Measurements from ENCODE around the gene ITIH3. TPM values are rescaled to one million over a fixed set of nuclear protein-coding genes. Genes with fewer than 3 reads are reported as not detected.

The ITIH3 gene
- total RNA-seq, 1 donor from 2014 or later, result not detected

DNA sequence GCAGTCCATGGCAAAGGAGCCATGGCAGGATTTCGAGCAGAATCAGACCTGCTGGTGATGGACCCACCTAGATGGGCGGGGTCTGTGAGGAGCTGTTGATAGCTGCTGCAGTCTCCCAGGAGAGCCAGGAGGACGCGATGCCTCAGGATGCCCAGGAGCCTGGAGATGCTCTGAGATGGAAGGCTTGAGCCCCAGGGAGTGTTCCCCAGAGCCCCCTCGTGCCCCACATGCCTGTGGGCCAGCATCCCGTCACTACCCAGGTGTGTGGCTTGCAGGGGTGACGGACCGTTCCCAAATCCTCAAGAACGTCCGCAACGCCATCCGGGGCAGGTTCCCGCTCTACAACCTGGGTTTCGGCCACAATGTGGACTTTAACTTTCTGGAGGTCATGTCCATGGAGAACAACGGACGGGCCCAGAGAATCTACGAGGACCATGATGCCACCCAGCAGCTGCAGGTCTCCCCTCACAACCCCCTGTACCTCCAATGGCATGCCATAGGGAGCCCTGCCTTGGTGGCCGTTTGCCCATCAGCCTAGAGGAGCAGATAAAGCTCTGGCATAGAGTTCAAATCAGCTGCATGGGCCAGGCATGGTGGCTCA lies 10.5 kb upstream of the ITIH3 start:
- Mint-ChIP-seq H3K27me3 (ENCODE audit: low read depth) (peaks cover 8% of the 10 kb centered on the region), H3K36me3 (ENCODE audit: low read depth) (no peaks in the 10 kb centered on the region), H3K9me3 (no peaks in the 10 kb centered on the region), H3K4me3 (ENCODE audit: low read depth) (no peak overlapping the region), H3K4me1 (ENCODE audit: low read depth) (no peaks in the 10 kb centered on the region), H3K27ac (no peak overlapping the region)
- no peak for DNase-seq (ENCODE audit: low spot score)
- intact Hi-C loops (cut with micrococcal nuclease), result no loop called here

DNA sequence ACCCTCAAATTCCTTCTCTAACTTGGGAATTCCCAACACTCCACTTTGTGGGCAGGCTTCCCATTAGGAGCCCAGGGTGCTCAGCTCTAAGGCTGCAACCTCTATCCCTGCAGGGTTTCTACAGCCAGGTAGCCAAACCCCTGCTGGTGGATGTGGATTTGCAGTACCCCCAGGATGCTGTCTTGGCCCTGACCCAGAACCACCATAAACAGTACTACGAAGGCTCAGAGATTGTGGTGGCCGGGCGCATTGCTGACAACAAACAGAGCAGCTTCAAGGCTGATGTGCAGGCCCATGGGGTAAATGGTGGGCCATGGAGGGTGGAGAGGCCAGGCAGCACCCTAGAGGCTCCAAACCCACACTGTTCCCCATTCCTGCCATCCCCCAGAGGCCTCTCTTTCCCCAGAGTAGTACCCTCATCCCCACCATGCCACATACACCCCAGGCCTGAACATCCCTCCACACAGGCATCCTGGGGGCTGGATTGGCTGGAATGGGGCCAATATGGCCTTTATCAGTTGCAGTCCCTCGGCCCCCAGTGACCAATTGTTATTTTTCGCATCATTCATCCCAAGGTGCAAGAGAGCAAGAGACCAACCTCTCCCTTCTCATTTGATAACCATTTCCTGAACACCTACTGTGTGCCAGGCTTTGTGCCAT lies 9.5 kb upstream of the ITIH3 start:
- H3K4me1 Mint-ChIP-seq (ENCODE audit: low read depth), result no peaks in the 10 kb centered on the region
- no peak for DNase-seq (ENCODE audit: low spot score)
- no peak overlapping the region for H3K27ac Mint-ChIP-seq
- intact Hi-C loops (cut with micrococcal nuclease), result no loop called here
- H3K36me3 Mint-ChIP-seq (ENCODE audit: low read depth), result no peaks in the 10 kb centered on the region
- H3K9me3 Mint-ChIP-seq, result no peaks in the 10 kb centered on the region
- H3K27me3 Mint-ChIP-seq (ENCODE audit: low read depth), result peaks cover 8% of the 10 kb centered on the region
- no peak overlapping the region for H3K4me3 Mint-ChIP-seq (ENCODE audit: low read depth)

DNA sequence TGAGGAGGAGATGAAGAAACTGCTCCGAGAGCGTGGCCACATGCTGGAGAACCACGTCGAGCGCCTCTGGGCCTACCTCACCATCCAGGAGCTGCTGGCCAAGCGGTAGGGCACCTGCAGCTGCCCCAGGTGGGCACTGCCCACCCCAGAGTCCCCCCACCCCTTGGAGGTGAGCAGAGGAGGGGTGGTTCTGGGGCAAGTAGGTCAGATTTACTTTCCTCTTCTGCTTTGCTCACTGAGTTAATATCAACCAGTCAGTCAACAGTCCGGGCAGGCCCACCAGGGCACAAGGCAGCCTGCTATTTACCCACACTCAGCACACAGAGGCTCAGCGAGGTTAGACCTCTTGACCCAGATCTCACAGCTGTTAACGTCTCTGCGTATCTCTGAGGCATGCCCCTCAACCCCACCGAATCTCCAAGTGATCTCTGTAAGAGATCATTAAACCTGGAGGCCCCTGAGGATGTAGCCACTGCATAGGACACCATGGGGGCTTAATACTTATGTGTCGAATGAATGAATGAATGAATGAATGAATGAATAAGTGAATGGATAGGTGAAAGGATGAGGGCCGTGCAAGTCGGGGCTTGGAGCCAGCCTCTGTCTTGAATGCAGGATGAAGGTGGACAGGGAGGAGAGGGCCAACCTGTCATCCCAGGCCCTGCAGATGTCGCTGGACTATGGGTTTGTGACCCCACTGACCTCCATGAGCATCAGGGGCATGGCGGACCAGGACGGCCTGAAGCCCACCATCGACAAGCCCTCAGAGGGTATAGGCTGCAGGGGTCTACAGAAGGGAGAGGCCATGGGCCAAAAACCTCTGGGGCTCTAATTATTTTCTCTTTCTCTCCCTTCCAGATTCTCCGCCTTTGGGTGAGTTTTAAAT lies 8.0 kb upstream of the ITIH3 start:
- intact Hi-C loops (cut with micrococcal nuclease), result no loop called here
- Mint-ChIP-seq H3K4me3 (ENCODE audit: low read depth) (no peak overlapping the region), H3K27me3 (ENCODE audit: low read depth) (peaks cover 5% of the 10 kb centered on the region), H3K9me3 (no peaks in the 10 kb centered on the region), H3K27ac (no peak overlapping the region), H3K4me1 (ENCODE audit: low read depth) (no peaks in the 10 kb centered on the region), H3K36me3 (ENCODE audit: low read depth) (no peaks in the 10 kb centered on the region)
- DNase-seq (ENCODE audit: low spot score), result no peak

DNA sequence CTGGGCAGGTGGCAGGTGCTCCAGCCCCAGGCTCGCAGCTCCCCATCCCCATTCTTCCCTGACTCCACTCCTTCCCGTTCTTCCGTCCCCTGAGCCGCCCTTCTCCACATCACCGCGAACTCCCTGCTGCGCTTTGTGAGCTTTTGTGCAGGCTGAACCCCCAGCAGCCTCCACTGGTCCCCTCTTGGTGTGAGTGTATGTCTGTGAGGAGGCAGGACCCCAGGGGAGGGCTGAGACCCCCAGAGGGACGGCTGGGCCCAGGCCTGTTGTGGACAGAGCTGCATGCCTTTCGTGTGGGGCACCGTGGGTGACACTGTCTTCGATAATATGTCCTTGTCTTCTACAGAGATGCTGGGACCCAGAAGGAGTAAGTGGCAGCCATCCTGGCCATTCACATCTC lies 7.3 kb upstream of the ITIH3 start:
- no peak for DNase-seq (ENCODE audit: low spot score)
- Mint-ChIP-seq H3K27ac (no peak overlapping the region), H3K4me3 (ENCODE audit: low read depth) (no peak overlapping the region), H3K36me3 (ENCODE audit: low read depth) (no peaks in the 10 kb centered on the region), H3K9me3 (no peaks in the 10 kb centered on the region), H3K27me3 (ENCODE audit: low read depth) (peaks cover 3% of the 10 kb centered on the region), H3K4me1 (ENCODE audit: low read depth) (no peaks in the 10 kb centered on the region)
- intact Hi-C loops (cut with micrococcal nuclease), result no loop called here

DNA sequence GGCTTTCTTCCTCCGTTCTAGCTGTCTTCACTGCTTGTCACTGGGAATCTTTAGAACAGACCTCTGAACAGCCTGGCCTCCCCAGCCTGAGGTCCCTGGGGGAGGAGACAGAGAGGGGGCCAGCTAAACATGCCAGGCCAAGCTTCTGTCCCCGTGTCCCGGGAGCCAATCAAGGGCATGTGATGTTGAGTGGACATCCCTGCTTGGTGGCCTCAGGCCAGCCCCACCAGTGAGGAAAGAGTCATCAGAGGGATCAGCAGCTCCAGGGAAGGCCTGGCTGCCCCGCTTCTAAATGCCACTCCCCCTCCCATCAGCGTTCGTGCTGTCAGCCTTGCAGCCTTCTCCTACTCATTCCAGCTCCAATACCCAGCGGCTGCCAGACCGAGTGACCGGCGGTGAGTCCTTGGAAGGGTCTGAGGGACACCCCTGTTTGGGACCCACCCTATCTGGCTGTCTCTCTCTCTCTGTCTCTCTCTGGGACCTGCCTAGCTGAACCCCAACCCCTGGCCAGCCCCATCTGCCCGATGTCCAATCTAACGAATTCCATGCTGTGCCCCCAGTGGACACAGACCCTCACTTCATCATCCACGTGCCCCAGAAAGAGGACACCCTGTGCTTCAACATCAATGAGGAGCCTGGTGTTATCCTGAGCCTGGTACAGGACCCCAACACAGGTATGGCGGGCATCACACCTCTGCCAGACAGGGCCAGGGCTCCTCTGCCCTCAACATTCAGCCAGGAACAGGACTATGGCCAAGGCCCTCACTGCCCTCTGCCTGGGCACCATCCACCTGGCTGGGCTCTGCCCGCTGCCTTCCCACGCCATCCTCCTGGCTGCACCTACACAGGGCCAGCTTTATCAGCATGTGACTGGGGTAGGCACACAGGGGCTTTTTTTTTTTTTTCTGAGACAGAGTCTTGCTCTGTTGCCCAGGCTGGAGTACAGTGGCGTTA lies 6.6 kb upstream of the ITIH3 start:
- Mint-ChIP-seq H3K9me3 (no peaks in the 10 kb centered on the region), H3K27me3 (ENCODE audit: low read depth) (no peaks in the 10 kb centered on the region)
- DNase-seq (ENCODE audit: low spot score), result no peak

DNA sequence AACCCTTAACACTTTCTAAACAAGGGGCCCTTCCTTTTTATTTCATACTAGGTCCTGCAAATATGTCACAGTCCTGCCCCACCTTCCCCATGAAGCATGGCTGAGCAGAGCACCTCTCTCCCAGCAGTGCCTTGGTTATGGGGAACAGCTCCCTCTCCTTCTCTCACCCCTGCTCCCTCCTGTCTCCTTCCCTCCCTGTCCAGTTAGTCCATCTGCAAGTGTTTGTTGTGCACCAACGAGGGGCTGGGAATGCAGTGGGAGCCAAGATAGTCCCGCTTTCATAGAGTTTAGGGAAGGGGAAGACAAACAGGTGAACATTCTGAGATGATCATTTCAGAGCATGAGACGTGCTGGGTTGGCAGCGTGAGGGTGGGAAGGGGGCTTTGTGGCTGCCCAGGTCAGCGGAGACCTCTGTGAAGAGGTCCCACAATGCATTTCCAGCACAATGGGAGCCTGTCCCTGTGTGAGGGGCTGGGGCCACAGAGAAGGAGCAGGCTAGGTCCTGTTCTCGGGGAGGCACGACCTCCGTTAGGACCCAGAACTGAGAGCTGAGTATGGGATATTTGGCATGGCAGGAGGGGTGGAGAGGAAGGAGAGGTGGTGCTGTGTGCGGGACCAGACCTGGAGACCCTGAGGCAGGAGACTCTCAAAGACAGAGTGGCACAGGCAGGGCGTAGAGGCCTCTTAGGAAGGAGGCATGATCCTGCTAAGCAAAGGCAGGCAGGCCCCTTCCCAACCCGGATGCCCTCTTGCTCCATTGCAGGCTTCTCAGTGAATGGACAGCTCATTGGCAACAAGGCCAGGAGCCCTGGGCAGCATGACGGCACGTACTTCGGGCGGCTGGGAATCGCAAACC lies 5.5 kb upstream of the ITIH3 start:
- Mint-ChIP-seq H3K4me1 (ENCODE audit: low read depth) (no peaks in the 10 kb centered on the region), H3K4me3 (ENCODE audit: low read depth) (no peak overlapping the region), H3K27ac (no peak overlapping the region), H3K27me3 (ENCODE audit: low read depth) (no peaks in the 10 kb centered on the region), H3K36me3 (ENCODE audit: low read depth) (no peaks in the 10 kb centered on the region), H3K9me3 (no peaks in the 10 kb centered on the region)
- intact Hi-C loops (cut with micrococcal nuclease), result no loop called here
- no peak for DNase-seq (ENCODE audit: low spot score)

More for the DNA sequence above, 6.6 kb upstream of the ITIH3 start:
- Mint-ChIP-seq H3K36me3 (ENCODE audit: low read depth) (no peaks in the 10 kb centered on the region), H3K4me1 (ENCODE audit: low read depth) (no peaks in the 10 kb centered on the region), H3K27ac (no peak overlapping the region), H3K4me3 (ENCODE audit: low read depth) (no peak overlapping the region)
- intact Hi-C loops (cut with micrococcal nuclease), result no loop called here

DNA sequence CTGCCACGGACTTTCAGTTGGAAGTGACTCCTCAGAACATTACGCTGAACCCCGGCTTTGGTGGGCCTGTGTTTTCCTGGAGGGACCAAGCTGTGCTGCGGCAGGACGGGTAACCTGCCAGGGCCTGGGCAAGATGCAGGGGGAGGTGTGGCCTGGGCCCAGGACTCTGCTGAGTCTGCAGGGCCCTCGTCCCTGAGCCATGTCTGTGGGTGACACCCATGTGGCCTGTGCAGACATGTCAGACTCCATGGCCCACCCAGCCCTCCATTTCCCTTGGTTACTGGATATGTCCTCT lies 4.9 kb upstream of the ITIH3 start:
- intact Hi-C loops (cut with micrococcal nuclease), result no loop called here
- H3K27me3 Mint-ChIP-seq (ENCODE audit: low read depth), result no peaks in the 10 kb centered on the region
- no peak overlapping the region for H3K4me3 Mint-ChIP-seq (ENCODE audit: low read depth)
- DNase-seq (ENCODE audit: low spot score), result no peak
- no peaks in the 10 kb centered on the region for H3K36me3 Mint-ChIP-seq (ENCODE audit: low read depth)
- no peaks in the 10 kb centered on the region for H3K4me1 Mint-ChIP-seq (ENCODE audit: low read depth)
- H3K9me3 Mint-ChIP-seq, result no peaks in the 10 kb centered on the region
- no peak overlapping the region for H3K27ac Mint-ChIP-seq

DNA sequence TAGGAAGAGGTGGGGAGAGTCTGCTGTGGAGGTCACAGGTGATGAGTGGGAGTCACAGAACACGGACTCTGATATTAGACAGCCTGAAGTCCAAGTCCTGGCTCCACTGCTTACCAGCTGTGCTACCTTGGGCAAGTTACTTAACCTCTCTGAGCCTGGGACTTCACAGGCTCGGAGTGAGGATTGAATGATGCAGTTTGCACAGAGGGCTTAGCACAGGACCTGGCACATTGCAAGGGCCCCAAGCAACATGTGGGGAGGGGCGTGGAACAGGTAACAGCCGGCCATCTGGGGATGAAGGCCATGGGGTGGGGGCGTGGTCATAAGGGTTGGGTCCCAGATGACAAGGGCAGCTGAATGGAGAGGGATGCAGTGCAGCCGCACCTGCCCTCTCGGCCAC lies 4.3 kb upstream of the ITIH3 start:
- DNase-seq (ENCODE audit: low spot score), result no peak
- Mint-ChIP-seq H3K36me3 (ENCODE audit: low read depth) (no peaks in the 10 kb centered on the region), H3K4me3 (ENCODE audit: low read depth) (no peak overlapping the region), H3K4me1 (ENCODE audit: low read depth) (no peaks in the 10 kb centered on the region), H3K27me3 (ENCODE audit: low read depth) (no peaks in the 10 kb centered on the region), H3K27ac (no peak overlapping the region), H3K9me3 (no peaks in the 10 kb centered on the region)
- intact Hi-C loops (cut with micrococcal nuclease), result no loop called here

DNA sequence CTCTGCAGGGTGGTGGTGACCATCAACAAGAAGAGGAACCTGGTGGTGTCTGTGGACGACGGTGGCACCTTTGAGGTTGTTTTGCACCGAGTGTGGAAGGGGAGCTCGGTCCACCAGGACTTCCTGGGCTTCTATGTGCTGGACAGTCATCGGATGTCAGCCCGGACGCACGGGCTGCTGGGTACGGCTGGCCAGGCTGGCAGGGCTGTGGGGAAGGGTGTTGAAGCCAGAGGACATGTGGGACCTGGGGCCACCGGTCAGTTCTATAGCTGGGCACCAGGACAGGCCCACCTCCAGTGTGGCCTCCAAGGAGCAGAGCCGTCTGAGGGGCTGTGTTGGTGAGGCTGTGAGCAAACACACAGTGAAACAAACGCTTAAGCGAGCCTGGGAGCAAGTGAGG lies 3.9 kb upstream of the ITIH3 start:
- H3K27ac Mint-ChIP-seq, result no peak overlapping the region
- no peak for DNase-seq (ENCODE audit: low spot score)
- H3K9me3 Mint-ChIP-seq, result no peaks in the 10 kb centered on the region
- H3K36me3 Mint-ChIP-seq (ENCODE audit: low read depth), result no peaks in the 10 kb centered on the region
- no peaks in the 10 kb centered on the region for H3K4me1 Mint-ChIP-seq (ENCODE audit: low read depth)
- H3K27me3 Mint-ChIP-seq (ENCODE audit: low read depth), result no peaks in the 10 kb centered on the region
- intact Hi-C loops (cut with micrococcal nuclease), result no loop called here
- no peak overlapping the region for H3K4me3 Mint-ChIP-seq (ENCODE audit: low read depth)

DNA sequence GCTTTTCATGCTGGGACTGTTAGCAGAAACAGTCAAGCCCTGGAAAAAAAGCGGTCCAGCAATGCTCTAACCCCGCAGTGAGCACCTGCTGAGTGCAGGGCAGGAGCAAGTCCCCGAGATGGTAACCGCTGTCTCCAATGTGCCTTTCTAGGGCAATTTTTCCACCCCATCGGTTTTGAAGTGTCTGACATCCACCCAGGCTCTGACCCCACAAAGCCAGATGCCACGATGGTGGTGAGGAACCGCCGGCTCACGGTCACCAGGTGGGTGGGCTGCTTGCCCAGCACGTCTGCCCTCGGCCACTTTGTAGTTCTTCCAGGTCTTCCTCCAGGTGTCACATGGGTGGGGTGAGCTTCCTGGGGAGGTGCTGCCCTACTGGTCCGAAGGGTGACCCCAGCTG lies 3.2 kb upstream of the ITIH3 start:
- Mint-ChIP-seq H3K27me3 (ENCODE audit: low read depth) (no peaks in the 10 kb centered on the region), H3K9me3 (no peaks in the 10 kb centered on the region), H3K27ac (no peak overlapping the region), H3K4me3 (ENCODE audit: low read depth) (no peak overlapping the region), H3K36me3 (ENCODE audit: low read depth) (no peaks in the 10 kb centered on the region), H3K4me1 (ENCODE audit: low read depth) (no peaks in the 10 kb centered on the region)
- no peak for DNase-seq (ENCODE audit: low spot score)
- intact Hi-C loops (cut with micrococcal nuclease), result no loop called here

DNA sequence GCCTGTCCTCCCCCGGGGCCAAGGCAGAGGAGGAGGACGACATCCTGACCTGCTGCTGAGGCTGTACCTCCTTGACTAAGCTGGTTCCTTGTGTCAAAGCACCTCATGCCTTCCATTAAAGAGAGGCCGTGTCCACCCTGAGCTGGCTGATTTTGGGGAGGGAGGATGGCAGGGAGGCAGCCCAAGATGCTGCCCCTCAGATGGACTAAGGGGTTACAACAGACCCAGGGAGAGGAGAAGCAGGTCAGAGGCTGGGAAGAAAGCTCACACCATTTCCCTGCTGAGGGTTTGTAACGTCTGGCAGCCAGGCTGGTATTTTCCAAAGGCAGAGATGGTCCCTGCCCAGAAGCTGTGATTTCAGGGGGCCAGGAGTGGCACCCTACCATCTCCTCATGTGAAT lies 2.7 kb upstream of the ITIH3 start:
- Mint-ChIP-seq H3K36me3 (ENCODE audit: low read depth) (no peaks in the 10 kb centered on the region), H3K4me3 (ENCODE audit: low read depth) (no peak overlapping the region), H3K27ac (no peak overlapping the region), H3K27me3 (ENCODE audit: low read depth) (no peaks in the 10 kb centered on the region), H3K9me3 (no peaks in the 10 kb centered on the region), H3K4me1 (ENCODE audit: low read depth) (no peaks in the 10 kb centered on the region)
- intact Hi-C loops (cut with micrococcal nuclease), result no loop called here
- no peak for DNase-seq (ENCODE audit: low spot score)

DNA sequence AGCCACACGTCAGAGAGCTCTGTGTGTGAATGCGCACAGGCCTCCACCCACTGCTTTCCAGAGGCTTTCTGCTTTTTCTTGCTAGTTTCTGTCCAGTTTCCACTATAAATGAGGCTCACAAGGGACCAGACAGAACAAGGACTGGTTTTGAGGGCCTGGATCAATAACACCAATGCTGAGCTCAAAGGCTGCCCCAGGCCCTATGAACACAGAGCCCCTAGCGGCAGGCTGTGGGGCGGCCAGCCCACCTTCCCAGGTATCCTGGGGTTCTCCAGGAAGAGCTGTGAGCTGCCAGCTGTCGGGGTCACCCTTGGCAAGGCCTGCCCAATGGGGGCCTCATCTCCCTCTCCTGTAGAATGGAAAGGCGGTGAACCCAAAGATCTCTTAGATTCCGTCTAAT lies 2.2 kb upstream of the ITIH3 start:
- H3K27me3 Mint-ChIP-seq (ENCODE audit: low read depth), result no peaks in the 10 kb centered on the region
- intact Hi-C loops (cut with micrococcal nuclease), result no loop called here
- DNase-seq (ENCODE audit: low spot score), result no peak
- H3K4me3 Mint-ChIP-seq (ENCODE audit: low read depth), result no peak overlapping the region
- H3K36me3 Mint-ChIP-seq (ENCODE audit: low read depth), result no peaks in the 10 kb centered on the region
- H3K4me1 Mint-ChIP-seq (ENCODE audit: low read depth), result no peaks in the 10 kb centered on the region
- H3K9me3 Mint-ChIP-seq, result no peaks in the 10 kb centered on the region
- no peak overlapping the region for H3K27ac Mint-ChIP-seq

Data from activated T-helper 2 cell treated with anti-CD3 and anti-CD28 coated beads, Interferon-gamma antibody, Interleukin-2, Interleukin-4, amounts not matched to agents 10 μg/mL and 5 μg/mL and 100 μg/mL, durations not matched to agents 14 hours and 24 hours and 36 hours (primary cell).